Ishikawa (cell line): ENCODE results near the gene ST6GALNAC4.

ENCODE experiments used
- CREB1 ChIP-seq: IDR thresholded peaks from 2 replicates; pipeline ENCODE4 v1.6.1; 2012; ENCODE audit warnings: low read depth
- EGR1 ChIP-seq: IDR thresholded peaks from 2 replicates; pipeline ENCODE4 v1.6.1; 2012
- EP300 ChIP-seq: IDR thresholded peaks from 2 replicates; pipeline ENCODE4 v1.6.1; 2012; ENCODE audit warnings: borderline replicate concordance
- RAD21 ChIP-seq: IDR thresholded peaks from 2 replicates; pipeline ENCODE4 v1.6.1; 2012; ENCODE audit warnings: low read depth
- TEAD4 ChIP-seq: IDR thresholded peaks from 2 replicates; pipeline ENCODE4 v1.6.1; 2012
- YY1 ChIP-seq: IDR thresholded peaks from 2 replicates; pipeline ENCODE4 v1.6.1; 2012; ENCODE audit warnings: low read depth
- TF ChIP-seq, protein P1 (sequence below): IDR thresholded peaks from 2 replicates; pipeline ENCODE4 v1.6.1; 2012
- TF ChIP-seq, protein P2 (sequence below): IDR thresholded peaks from 2 replicates; pipeline ENCODE4 v1.6.1; 2012; ENCODE audit warnings: low read depth, mild to moderate bottlenecking

DNA sequence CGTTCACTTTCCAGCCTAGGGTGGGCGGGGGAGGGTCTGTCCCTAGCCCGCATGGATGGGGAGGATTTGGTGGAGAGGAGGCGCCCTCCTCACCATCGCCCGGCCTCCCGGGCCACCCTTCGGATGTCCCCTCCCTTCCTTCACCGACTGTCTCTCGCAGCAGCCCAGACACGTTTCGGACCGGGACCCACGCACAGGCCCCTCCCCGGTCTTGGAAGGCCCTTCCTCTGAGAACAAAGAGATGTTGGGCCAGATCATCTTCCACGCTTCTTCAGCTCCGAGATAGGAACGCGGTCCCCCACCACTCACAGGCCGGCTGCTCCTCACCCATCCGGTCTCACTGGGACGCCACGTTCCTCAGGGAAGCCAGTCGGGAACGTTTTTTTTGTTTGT lies 21.5 kb upstream of the ST6GALNAC4 start:
- TF ChIP-seq EGR1 (no peak), EP300 (no peak), CREB1 (no peak), YY1 (no peak), RAD21 (no peak), TEAD4 (no peak)
- TF ChIP-seq, protein P1, sequence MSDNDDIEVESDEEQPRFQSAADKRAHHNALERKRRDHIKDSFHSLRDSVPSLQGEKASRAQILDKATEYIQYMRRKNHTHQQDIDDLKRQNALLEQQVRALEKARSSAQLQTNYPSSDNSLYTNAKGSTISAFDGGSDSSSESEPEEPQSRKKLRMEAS: no peak
- TF ChIP-seq, protein P2, sequence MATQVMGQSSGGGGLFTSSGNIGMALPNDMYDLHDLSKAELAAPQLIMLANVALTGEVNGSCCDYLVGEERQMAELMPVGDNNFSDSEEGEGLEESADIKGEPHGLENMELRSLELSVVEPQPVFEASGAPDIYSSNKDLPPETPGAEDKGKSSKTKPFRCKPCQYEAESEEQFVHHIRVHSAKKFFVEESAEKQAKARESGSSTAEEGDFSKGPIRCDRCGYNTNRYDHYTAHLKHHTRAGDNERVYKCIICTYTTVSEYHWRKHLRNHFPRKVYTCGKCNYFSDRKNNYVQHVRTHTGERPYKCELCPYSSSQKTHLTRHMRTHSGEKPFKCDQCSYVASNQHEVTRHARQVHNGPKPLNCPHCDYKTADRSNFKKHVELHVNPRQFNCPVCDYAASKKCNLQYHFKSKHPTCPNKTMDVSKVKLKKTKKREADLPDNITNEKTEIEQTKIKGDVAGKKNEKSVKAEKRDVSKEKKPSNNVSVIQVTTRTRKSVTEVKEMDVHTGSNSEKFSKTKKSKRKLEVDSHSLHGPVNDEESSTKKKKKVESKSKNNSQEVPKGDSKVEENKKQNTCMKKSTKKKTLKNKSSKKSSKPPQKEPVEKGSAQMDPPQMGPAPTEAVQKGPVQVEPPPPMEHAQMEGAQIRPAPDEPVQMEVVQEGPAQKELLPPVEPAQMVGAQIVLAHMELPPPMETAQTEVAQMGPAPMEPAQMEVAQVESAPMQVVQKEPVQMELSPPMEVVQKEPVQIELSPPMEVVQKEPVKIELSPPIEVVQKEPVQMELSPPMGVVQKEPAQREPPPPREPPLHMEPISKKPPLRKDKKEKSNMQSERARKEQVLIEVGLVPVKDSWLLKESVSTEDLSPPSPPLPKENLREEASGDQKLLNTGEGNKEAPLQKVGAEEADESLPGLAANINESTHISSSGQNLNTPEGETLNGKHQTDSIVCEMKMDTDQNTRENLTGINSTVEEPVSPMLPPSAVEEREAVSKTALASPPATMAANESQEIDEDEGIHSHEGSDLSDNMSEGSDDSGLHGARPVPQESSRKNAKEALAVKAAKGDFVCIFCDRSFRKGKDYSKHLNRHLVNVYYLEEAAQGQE: no peak
